ENCODE results near the gene CERK. TPM values are rescaled to one million over a fixed set of nuclear protein-coding genes. Genes with fewer than 3 reads are reported as not detected.
A peak's percentile ranks its signal among the peaks of the same experiment; 100 is the strongest.

CERK gene
- total RNA-seq, 1 experiment from 2014 or later: 45.6 TPM

DNA sequence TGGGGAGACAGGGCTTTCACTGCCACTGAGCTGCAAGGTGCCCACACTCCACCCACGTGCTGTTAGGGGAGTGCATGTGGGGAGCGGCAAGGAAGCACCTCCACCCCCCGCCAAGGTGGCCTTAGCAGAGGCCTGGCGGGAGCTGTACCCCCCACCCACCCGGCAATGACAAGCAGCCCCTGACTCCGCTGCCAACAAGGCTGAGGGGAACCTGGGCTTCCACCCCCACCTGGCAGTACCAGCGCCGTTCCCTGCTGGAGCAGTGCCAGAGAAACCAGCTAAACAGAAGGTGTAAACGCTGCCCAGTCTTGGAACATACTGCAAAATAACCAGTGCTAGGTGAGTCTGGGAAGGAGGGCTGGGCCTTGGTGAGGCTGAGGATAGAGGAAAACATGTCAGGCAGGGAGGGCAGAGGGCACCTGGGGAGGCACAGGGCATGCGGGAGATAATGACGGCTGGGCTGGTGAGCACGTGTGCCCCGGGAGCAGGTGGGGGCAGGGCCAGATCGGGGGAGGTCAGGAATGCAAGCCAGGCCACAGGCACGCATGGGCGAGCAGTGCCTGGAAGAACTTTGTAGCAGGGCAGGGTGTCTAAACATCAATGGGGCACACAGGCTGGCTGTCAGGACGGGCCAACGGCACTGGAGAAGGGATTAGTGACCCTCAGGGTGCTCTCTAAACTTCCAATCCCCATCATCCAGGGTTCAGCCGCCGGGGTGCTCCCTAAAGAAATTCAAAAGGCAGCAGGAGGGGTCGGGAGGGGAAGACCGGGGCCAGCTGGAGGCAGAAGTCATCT lies 6.6 kb downstream of the CERK start (continued):
- TF ChIP-seq, protein P1, sequence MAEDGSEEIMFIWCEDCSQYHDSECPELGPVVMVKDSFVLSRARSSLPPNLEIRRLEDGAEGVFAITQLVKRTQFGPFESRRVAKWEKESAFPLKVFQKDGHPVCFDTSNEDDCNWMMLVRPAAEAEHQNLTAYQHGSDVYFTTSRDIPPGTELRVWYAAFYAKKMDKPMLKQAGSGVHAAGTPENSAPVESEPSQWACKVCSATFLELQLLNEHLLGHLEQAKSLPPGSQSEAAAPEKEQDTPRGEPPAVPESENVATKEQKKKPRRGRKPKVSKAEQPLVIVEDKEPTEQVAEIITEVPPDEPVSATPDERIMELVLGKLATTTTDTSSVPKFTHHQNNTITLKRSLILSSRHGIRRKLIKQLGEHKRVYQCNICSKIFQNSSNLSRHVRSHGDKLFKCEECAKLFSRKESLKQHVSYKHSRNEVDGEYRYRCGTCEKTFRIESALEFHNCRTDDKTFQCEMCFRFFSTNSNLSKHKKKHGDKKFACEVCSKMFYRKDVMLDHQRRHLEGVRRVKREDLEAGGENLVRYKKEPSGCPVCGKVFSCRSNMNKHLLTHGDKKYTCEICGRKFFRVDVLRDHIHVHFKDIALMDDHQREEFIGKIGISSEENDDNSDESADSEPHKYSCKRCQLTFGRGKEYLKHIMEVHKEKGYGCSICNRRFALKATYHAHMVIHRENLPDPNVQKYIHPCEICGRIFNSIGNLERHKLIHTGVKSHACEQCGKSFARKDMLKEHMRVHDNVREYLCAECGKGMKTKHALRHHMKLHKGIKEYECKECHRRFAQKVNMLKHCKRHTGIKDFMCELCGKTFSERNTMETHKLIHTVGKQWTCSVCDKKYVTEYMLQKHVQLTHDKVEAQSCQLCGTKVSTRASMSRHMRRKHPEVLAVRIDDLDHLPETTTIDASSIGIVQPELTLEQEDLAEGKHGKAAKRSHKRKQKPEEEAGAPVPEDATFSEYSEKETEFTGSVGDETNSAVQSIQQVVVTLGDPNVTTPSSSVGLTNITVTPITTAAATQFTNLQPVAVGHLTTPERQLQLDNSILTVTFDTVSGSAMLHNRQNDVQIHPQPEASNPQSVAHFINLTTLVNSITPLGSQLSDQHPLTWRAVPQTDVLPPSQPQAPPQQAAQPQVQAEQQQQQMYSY (CRISPR knock-in tag; IDR thresholded peaks at IDR 0.05): no peak
- TF ChIP-seq FOXK1 (CRISPR knock-in tag; IDR thresholded peaks at IDR 0.05) (no peak), ZNF317 (CRISPR knock-in tag; IDR thresholded peaks at IDR 0.05; ENCODE audit: borderline replicate concordance, low read depth) (no peak), ZNF396 (CRISPR knock-in tag; IDR thresholded peaks at IDR 0.05; ENCODE audit: borderline replicate concordance) (no peak), USF2 (CRISPR knock-in tag; IDR thresholded peaks at IDR 0.05) (peak; percentile 19; the same call in 1 of the 2 replicates), TEAD4 (CRISPR knock-in tag; IDR thresholded peaks at IDR 0.05) (no peak), GTF2I (CRISPR knock-in tag; conservative IDR thresholded peaks at IDR 0.05) (no peak), ETV6 (CRISPR knock-in tag; IDR thresholded peaks at IDR 0.05) (no peak), TEAD1 (CRISPR knock-in tag; IDR thresholded peaks at IDR 0.05) (no peak; the same call in 1 of the 2 replicates), GABPB1 (CRISPR knock-in tag; IDR thresholded peaks at IDR 0.05) (peak; percentile 53)
- TF ChIP-seq, protein P2, sequence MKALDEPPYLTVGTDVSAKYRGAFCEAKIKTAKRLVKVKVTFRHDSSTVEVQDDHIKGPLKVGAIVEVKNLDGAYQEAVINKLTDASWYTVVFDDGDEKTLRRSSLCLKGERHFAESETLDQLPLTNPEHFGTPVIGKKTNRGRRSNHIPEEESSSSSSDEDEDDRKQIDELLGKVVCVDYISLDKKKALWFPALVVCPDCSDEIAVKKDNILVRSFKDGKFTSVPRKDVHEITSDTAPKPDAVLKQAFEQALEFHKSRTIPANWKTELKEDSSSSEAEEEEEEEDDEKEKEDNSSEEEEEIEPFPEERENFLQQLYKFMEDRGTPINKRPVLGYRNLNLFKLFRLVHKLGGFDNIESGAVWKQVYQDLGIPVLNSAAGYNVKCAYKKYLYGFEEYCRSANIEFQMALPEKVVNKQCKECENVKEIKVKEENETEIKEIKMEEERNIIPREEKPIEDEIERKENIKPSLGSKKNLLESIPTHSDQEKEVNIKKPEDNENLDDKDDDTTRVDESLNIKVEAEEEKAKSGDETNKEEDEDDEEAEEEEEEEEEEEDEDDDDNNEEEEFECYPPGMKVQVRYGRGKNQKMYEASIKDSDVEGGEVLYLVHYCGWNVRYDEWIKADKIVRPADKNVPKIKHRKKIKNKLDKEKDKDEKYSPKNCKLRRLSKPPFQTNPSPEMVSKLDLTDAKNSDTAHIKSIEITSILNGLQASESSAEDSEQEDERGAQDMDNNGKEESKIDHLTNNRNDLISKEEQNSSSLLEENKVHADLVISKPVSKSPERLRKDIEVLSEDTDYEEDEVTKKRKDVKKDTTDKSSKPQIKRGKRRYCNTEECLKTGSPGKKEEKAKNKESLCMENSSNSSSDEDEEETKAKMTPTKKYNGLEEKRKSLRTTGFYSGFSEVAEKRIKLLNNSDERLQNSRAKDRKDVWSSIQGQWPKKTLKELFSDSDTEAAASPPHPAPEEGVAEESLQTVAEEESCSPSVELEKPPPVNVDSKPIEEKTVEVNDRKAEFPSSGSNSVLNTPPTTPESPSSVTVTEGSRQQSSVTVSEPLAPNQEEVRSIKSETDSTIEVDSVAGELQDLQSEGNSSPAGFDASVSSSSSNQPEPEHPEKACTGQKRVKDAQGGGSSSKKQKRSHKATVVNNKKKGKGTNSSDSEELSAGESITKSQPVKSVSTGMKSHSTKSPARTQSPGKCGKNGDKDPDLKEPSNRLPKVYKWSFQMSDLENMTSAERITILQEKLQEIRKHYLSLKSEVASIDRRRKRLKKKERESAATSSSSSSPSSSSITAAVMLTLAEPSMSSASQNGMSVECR (CRISPR knock-in tag; IDR thresholded peaks at IDR 0.05; ENCODE audit: borderline replicate concordance): no peak
- TF ChIP-seq, protein P3, sequence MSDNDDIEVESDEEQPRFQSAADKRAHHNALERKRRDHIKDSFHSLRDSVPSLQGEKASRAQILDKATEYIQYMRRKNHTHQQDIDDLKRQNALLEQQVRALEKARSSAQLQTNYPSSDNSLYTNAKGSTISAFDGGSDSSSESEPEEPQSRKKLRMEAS (CRISPR knock-in tag; IDR thresholded peaks at IDR 0.05): peak; percentile 61; the same call in 1 of the 2 replicates
- TF ChIP-seq, protein P4, sequence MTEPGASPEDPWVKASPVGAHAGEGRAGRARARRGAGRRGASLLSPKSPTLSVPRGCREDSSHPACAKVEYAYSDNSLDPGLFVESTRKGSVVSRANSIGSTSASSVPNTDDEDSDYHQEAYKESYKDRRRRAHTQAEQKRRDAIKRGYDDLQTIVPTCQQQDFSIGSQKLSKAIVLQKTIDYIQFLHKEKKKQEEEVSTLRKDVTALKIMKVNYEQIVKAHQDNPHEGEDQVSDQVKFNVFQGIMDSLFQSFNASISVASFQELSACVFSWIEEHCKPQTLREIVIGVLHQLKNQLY (CRISPR knock-in tag; IDR thresholded peaks at IDR 0.05): no peak

DNA sequence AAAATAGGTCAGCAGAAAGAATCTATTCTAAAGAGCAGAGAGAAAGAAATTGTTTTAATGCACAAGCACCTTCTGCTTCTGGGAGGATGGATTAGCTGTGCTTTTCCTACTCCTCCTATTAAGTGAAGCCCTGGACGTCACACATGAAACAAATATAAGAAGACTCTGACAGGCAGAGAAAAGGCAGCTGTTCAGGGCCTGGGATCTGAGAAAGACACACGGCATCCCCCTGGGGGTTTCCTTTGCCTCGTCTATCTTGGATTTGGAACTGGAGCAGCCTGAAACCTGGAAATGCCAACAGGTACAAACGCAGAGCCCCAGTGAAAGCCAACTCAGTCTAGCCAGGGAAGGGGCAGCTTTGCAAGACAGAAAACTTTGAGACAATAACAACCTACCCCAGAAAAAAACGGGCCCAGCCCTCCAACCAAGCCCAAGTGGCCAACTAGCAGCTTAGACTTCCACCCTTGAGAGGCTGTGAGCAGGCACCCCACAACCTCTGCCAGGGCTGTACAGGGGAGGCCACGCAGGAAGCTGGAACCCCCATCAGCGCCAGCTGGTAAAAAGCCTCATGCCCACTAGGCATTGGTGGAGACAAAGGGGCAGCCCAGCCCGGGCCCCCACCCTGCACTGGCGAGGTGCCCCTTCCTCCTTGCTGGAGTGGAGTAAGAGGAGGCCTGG lies 7.3 kb downstream of the CERK start:
- ChIA-PET CTCF (interaction anchor here (0.8 to 1.2 kb wide), 3 partner anchors 50 to 167 kb away, joined by 3 to 4 read pairs (median 3); no protein-coding TSS in a partner anchor), POLR2A (no interaction called here)
- TF ChIP-seq CREB1 (CRISPR knock-in tag; IDR thresholded peaks at IDR 0.05) (no peak), TP53 (CRISPR knock-in tag; IDR thresholded peaks at IDR 0.05) (no peak), CDX4 (CRISPR knock-in tag; IDR thresholded peaks at IDR 0.05; ENCODE audit: borderline replicate concordance) (no peak), ZBTB43 (CRISPR knock-in tag; IDR thresholded peaks at IDR 0.05) (no peak), JUN (CRISPR knock-in tag; IDR thresholded peaks at IDR 0.05) (no peak)
- TF ChIP-seq, protein P4 (CRISPR knock-in tag; IDR thresholded peaks at IDR 0.05): no peak

More for the DNA sequence above, 7.3 kb downstream of the CERK start:
- H3K4me3 Mint-ChIP-seq: no peak overlapping the region
- H3K4me1 Mint-ChIP-seq: peaks cover 29% of the 10 kb centered on the region
- no peak for ATAC-seq
- no peak for DNase-seq (ENCODE audit: low spot score)
- no peaks in the 10 kb centered on the region; the same call in 1 of the 2 replicates for H3K36me3 Mint-ChIP-seq
- H3K27ac Mint-ChIP-seq: no peak overlapping the region
- no peaks in the 10 kb centered on the region for H3K9me3 Mint-ChIP-seq
- H3K27me3 Mint-ChIP-seq (ENCODE audit: low read depth): no peaks in the 10 kb centered on the region

Measured in WTC11 (cell line).